ENCODE data around the gene ASPG.

ASPG gene

GRCh38 chr14:104146651-104147345 lies 61.3 kb downstream of the ASPG start:
- peaks cover 9% of the 10 kb centered on the region; the same call in 1 of the 2 replicates for H3K27me3 ChIP-seq (ENCODE audit: insufficient read depth, low read length)
- H3K27ac ChIP-seq (ENCODE audit: low read depth, low read length) = no peak overlapping the region
- no peaks in the 10 kb centered on the region for H3K4me1 ChIP-seq (ENCODE audit: control insufficient read depth, insufficient read depth, low read length, unreplicated experiment)

GRCh38 chr14:104147346-104148125 lies 62.0 kb downstream of the ASPG start:
- no peaks in the 10 kb centered on the region for H3K36me3 ChIP-seq (ENCODE audit: insufficient read depth, low read length)
- H3K27ac ChIP-seq (ENCODE audit: low read depth, low read length) = no peak overlapping the region
- H2AFZ ChIP-seq (ENCODE audit: low read length, unreplicated experiment) = no peak overlapping the region
- H3K4me1 ChIP-seq (ENCODE audit: control insufficient read depth, insufficient read depth, low read length, unreplicated experiment) = no peaks in the 10 kb centered on the region
- H3K4me3 ChIP-seq (ENCODE audit: low read depth, low read length) = no peak overlapping the region
- H3K79me2 ChIP-seq (ENCODE audit: control insufficient read depth, insufficient read depth, low read length, unreplicated experiment) = no peaks in the 10 kb centered on the region
- H3K27me3 ChIP-seq (ENCODE audit: insufficient read depth, low read length) = peaks cover 9% of the 10 kb centered on the region; the same call in 1 of the 2 replicates

More at GRCh38 chr14:104146651-104147345, 61.3 kb downstream of the ASPG start:
- no peaks in the 10 kb centered on the region for H3K36me3 ChIP-seq (ENCODE audit: insufficient read depth, low read length)
- no peak overlapping the region for H2AFZ ChIP-seq (ENCODE audit: low read length, unreplicated experiment)
- no peaks in the 10 kb centered on the region for H3K79me2 ChIP-seq (ENCODE audit: control insufficient read depth, insufficient read depth, low read length, unreplicated experiment)
- H3K4me3 ChIP-seq (ENCODE audit: low read depth, low read length) = no peak overlapping the region

GRCh38 chr14:104148433-104149277 lies 63.2 kb downstream of the ASPG start:
- H3K27me3 ChIP-seq (ENCODE audit: insufficient read depth, low read length) = peaks cover 5% of the 10 kb centered on the region; the same call in 1 of the 2 replicates
- H3K4me1 ChIP-seq (ENCODE audit: control insufficient read depth, insufficient read depth, low read length, unreplicated experiment) = no peaks in the 10 kb centered on the region
- no peak overlapping the region for H2AFZ ChIP-seq (ENCODE audit: low read length, unreplicated experiment)
- H3K27ac ChIP-seq (ENCODE audit: low read depth, low read length) = no peak overlapping the region
- H3K4me3 ChIP-seq (ENCODE audit: low read depth, low read length) = no peak overlapping the region
- no peaks in the 10 kb centered on the region for H3K79me2 ChIP-seq (ENCODE audit: control insufficient read depth, insufficient read depth, low read length, unreplicated experiment)
- H3K36me3 ChIP-seq (ENCODE audit: insufficient read depth, low read length) = no peaks in the 10 kb centered on the region

GRCh38 chr14:104149278-104149595 lies 63.7 kb downstream of the ASPG start:
- Histone ChIP-seq H2AFZ (ENCODE audit: low read length, unreplicated experiment) (no peak overlapping the region), H3K27me3 (ENCODE audit: insufficient read depth, low read length) (peaks cover 4% of the 10 kb centered on the region; the same call in 1 of the 2 replicates), H3K79me2 (ENCODE audit: control insufficient read depth, insufficient read depth, low read length, unreplicated experiment) (no peaks in the 10 kb centered on the region), H3K27ac (ENCODE audit: low read depth, low read length) (no peak overlapping the region), H3K4me1 (ENCODE audit: control insufficient read depth, insufficient read depth, low read length, unreplicated experiment) (no peaks in the 10 kb centered on the region), H3K36me3 (ENCODE audit: insufficient read depth, low read length) (no peaks in the 10 kb centered on the region), H3K4me3 (ENCODE audit: low read depth, low read length) (no peak overlapping the region)

GRCh38 chr14:104149617-104150135 lies 64.2 kb downstream of the ASPG start:
- no peak overlapping the region for H3K4me3 ChIP-seq (ENCODE audit: low read depth, low read length)
- H2AFZ ChIP-seq (ENCODE audit: low read length, unreplicated experiment) = no peak overlapping the region
- no peaks in the 10 kb centered on the region for H3K79me2 ChIP-seq (ENCODE audit: control insufficient read depth, insufficient read depth, low read length, unreplicated experiment)
- no peaks in the 10 kb centered on the region; the same call in 1 of the 2 replicates for H3K27me3 ChIP-seq (ENCODE audit: insufficient read depth, low read length)
- no peak overlapping the region for H3K27ac ChIP-seq (ENCODE audit: low read depth, low read length)
- H3K36me3 ChIP-seq (ENCODE audit: insufficient read depth, low read length) = no peaks in the 10 kb centered on the region
- H3K4me1 ChIP-seq (ENCODE audit: control insufficient read depth, insufficient read depth, low read length, unreplicated experiment) = no peaks in the 10 kb centered on the region

GRCh38 chr14:104150136-104151025 lies 64.9 kb downstream of the ASPG start:
- no peak overlapping the region for H3K27ac ChIP-seq (ENCODE audit: low read depth, low read length)
- no peak overlapping the region for H3K4me3 ChIP-seq (ENCODE audit: low read depth, low read length)
- no peaks in the 10 kb centered on the region; the same call in 1 of the 2 replicates for H3K27me3 ChIP-seq (ENCODE audit: insufficient read depth, low read length)
- no peak overlapping the region for H2AFZ ChIP-seq (ENCODE audit: low read length, unreplicated experiment)
- no peaks in the 10 kb centered on the region for H3K79me2 ChIP-seq (ENCODE audit: control insufficient read depth, insufficient read depth, low read length, unreplicated experiment)
- H3K36me3 ChIP-seq (ENCODE audit: insufficient read depth, low read length) = no peaks in the 10 kb centered on the region
- no peaks in the 10 kb centered on the region for H3K4me1 ChIP-seq (ENCODE audit: control insufficient read depth, insufficient read depth, low read length, unreplicated experiment)

- Histone ChIP-seq H3K27me3 (ENCODE audit: insufficient read depth, low read length) (no peaks in the 10 kb centered on the region; the same call in 1 of the 2 replicates), H2AFZ (ENCODE audit: low read length, unreplicated experiment) (no peak overlapping the region), H3K4me3 (ENCODE audit: low read depth, low read length) (no peak overlapping the region), H3K4me1 (ENCODE audit: control insufficient read depth, insufficient read depth, low read length, unreplicated experiment) (no peaks in the 10 kb centered on the region), H3K79me2 (ENCODE audit: control insufficient read depth, insufficient read depth, low read length, unreplicated experiment) (no peaks in the 10 kb centered on the region), H3K36me3 (ENCODE audit: insufficient read depth, low read length) (no peaks in the 10 kb centered on the region), H3K27ac (ENCODE audit: low read depth, low read length) (no peak overlapping the region)
These were observed 65.5 kb downstream of the ASPG start for GRCh38 chr14:104151026-104151381.

- no peaks in the 10 kb centered on the region for H3K27me3 ChIP-seq (ENCODE audit: insufficient read depth, low read length)
- H2AFZ ChIP-seq (ENCODE audit: low read length, unreplicated experiment) = no peak overlapping the region
- H3K27ac ChIP-seq (ENCODE audit: low read depth, low read length) = no peak overlapping the region
- no peaks in the 10 kb centered on the region for H3K79me2 ChIP-seq (ENCODE audit: control insufficient read depth, insufficient read depth, low read length, unreplicated experiment)
- H3K4me3 ChIP-seq (ENCODE audit: low read depth, low read length) = no peak overlapping the region
- no peaks in the 10 kb centered on the region for H3K36me3 ChIP-seq (ENCODE audit: insufficient read depth, low read length)
- no peaks in the 10 kb centered on the region for H3K4me1 ChIP-seq (ENCODE audit: control insufficient read depth, insufficient read depth, low read length, unreplicated experiment)
These were observed 66.2 kb downstream of the ASPG start for GRCh38 chr14:104151566-104152245.

- Histone ChIP-seq H2AFZ (ENCODE audit: low read length, unreplicated experiment) (no peak overlapping the region), H3K79me2 (ENCODE audit: control insufficient read depth, insufficient read depth, low read length, unreplicated experiment) (no peaks in the 10 kb centered on the region), H3K27ac (ENCODE audit: low read depth, low read length) (no peak overlapping the region), H3K4me3 (ENCODE audit: low read depth, low read length) (no peak overlapping the region), H3K4me1 (ENCODE audit: control insufficient read depth, insufficient read depth, low read length, unreplicated experiment) (no peaks in the 10 kb centered on the region), H3K27me3 (ENCODE audit: insufficient read depth, low read length) (no peaks in the 10 kb centered on the region), H3K36me3 (ENCODE audit: insufficient read depth, low read length) (no peaks in the 10 kb centered on the region)
These were observed 66.7 kb downstream of the ASPG start for GRCh38 chr14:104152246-104152575.

Measured in ACC112 (cell line).